Effector memory CD8-positive, alpha-beta T cell (primary cell): ENCODE measurements around the gene DDAH2.

Experiments used
- ATAC-seq: fragments of 150-1000 bp; cut with Tn5 transposase; replicated peaks from 2 replicates; pipeline ENCODE4 v1.10.0; 2021; ENCODE audit warnings: mild to moderate bottlenecking, moderate library complexity
- DNase-seq, 3 experiments: peaks; one replicate each; pipeline ENCODE4 v3.0.0; 2021
- H3K27ac Mint-ChIP-seq, 2 donors: one replicate each; pipeline ENCODE4 v1.8.0; 2022; ENCODE audit warnings: mild to moderate bottlenecking in 2 of 2, mixed read lengths in 2 of 2, moderate library complexity in 2 of 2
- H3K27me3 Mint-ChIP-seq, 2 donors: one replicate each; pipeline ENCODE4 v1.8.0; 2022; ENCODE audit warnings: mixed read lengths in 2 of 2
- H3K36me3 Mint-ChIP-seq: one replicate; pipeline ENCODE4 v1.8.0; 2022; ENCODE audit warnings: mild to moderate bottlenecking, moderate library complexity, mixed read lengths; ENCODE audit not compliant: insufficient read depth
- H3K4me1 Mint-ChIP-seq, 2 donors: one replicate each; pipeline ENCODE4 v1.8.0; 2022; ENCODE audit warnings: low read depth in 2 of 2, mixed read lengths in 2 of 2
- H3K4me3 Mint-ChIP-seq, 2 donors: one replicate each; pipeline ENCODE4 v1.8.0; 2022; ENCODE audit warnings: mild to moderate bottlenecking in 2 of 2, mixed read lengths in 2 of 2, moderate library complexity in 2 of 2
- H3K9me3 Mint-ChIP-seq, 2 donors: one replicate each; pipeline ENCODE4 v1.8.0; 2022; ENCODE audit warnings: mixed read lengths in 2 of 2

DDAH2 gene

DNA sequence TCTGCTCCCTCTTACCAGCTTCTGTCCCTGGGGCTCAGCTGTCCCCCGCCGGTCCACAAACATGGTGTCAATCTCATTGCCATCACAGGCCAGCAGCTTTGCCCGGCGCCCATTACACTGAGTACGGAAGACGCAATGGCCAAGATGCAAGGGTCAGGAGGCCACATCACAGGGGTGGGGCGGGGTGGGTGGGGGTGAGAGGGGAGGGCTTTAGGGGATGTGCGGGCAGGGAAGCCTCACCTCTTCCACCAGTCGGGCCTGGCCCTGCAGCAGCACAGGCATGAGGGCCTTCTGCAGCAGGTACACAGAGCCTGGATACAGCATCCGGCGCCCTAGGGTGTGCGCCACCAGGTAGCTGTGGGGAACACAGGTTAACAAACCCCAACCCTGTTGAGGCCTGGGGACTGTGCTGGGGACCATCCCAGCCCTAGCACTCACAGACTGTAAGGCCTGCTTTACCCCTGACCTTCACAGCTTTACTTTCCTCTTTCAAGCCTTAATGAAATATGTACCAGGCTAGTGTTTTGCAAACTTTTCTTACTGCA is 37.5 kb downstream of the DDAH2 start:
- H3K36me3 Mint-ChIP-seq = peaks cover 68% of the 10 kb centered on the region
- H3K9me3 Mint-ChIP-seq = no peaks in the 10 kb centered on the region

DNA sequence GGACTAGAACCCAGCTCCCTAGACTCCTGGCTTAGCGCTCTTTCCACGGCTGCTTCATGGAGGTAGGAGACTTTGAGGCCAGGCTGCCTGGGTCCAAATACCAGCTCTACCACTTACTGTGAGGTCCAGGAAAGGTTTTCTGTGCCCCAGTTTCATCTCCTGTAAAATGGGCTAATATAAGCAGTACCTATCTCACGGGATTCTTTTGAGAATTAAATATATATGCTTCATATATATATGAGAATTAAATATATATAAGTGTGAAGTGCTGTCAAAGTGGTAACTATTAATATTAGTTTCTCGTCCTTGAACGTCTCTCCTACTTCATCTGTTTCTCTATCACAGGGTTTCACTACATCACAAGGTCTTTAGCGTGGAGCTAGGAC is 38.0 kb downstream of the DDAH2 start:
- Mint-ChIP-seq H3K36me3 (peaks cover 63% of the 10 kb centered on the region), H3K4me1 (peaks cover 0 to 2% of the 10 kb centered on the region in 2 donors), H3K9me3 (no peaks in the 10 kb centered on the region), H3K27me3 (no peaks in the 10 kb centered on the region), H3K4me3 (no peak overlapping the region), H3K27ac (peak overlapping the region in 1 of 2 donors; percentile 85)
- no peak for ATAC-seq
- DNase-seq = no peak

More for the DNA sequence above, 37.5 kb downstream of the DDAH2 start:
- no peak for ATAC-seq
- Mint-ChIP-seq H3K27me3 (no peaks in the 10 kb centered on the region), H3K4me3 (no peak overlapping the region), H3K27ac (no peak overlapping the region), H3K4me1 (peaks cover 0 to 2% of the 10 kb centered on the region in 2 donors)
- DNase-seq = no peak

DNA sequence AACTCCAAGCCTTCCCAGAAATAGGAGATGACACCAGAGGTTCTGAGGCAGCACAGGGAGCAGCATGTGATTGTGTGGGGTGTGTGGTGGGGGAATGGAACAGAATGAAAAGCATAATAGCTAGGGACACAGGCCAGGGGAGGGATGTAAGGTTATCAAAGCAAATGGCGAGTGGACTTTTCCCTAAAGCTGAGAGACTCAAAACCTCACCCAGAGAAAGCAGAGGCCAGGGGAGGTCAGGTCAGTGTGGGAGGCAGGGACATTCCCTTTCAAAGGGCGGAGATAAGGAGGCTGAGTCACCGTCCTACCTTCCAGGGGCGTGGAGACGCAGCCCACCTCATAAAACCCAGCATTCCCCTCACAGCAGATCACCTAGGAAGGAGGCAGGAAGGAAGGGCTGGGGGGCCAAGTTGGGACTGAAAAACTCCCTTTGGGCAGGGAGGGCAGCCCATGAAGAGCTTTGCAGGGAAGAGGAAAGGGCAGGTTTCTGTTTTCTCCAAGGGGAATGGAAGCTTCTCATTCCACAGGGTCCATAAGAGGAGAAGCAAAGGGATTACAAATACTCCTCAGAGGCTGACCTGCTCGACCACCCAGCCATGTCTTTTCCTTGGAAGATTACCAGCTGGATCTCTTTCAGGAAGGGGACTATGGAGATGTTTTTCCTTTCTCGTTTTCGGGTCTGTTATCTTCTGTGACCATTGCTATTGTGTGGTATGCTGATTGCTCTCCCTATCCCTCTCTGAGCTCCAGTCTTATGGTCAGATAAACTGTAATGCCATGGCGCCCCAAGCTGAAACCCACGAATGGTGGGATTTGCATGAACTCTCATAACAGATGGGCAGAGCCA is 38.6 kb downstream of the DDAH2 start:
- peaks cover 58% of the 10 kb centered on the region for H3K36me3 Mint-ChIP-seq
- ATAC-seq = no peak
- peak overlapping the region in 1 of 2 donors; percentile 85 for H3K27ac Mint-ChIP-seq
- DNase-seq = no peak
- H3K27me3 Mint-ChIP-seq = no peaks in the 10 kb centered on the region
- peaks cover 0 to 2% of the 10 kb centered on the region in 2 donors for H3K4me1 Mint-ChIP-seq
- no peaks in the 10 kb centered on the region for H3K9me3 Mint-ChIP-seq
- H3K4me3 Mint-ChIP-seq = no peak overlapping the region

DNA sequence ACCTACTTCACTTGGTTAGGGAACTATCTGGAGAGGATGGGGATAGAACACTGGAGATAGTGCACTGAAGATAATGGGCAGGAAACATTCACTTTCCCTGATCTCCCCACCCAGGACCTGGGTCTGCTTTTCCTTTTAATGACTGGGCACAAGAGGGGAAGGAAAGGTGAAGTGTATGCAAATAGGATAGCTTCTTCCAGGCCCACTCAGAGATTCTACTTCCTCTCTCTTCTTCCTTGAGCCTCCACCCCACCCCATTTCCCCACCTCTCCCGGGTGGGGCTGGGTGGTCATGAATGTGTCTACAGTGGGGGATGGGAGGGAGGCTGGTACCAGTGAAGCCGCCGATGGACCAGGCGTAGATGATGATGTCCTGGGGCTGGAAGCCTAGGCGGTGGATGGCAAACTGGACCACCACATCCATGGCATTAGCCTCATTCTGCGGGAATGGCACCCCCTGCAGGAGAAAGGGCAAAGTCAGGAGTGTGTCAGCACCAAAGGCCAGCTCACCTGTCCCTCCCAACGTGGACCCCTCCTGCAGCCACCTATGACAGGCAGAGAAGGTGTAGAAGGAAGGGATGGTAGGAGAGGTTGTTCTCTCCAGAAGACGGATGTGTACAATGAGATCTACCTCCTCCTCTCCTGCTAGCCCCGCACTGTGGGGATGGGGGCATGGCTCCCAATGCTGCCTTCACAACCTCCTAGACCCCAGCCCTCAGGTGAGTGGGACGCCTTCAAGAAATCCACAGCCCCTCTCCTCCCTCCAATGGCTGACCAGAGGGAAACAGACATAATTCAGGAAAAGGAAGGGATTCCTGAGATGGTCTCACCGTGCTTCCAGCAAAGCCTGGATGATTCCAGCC is 39.6 kb downstream of the DDAH2 start:
- ATAC-seq (no peak), DNase-seq (no peak)
- H3K9me3 Mint-ChIP-seq = no peaks in the 10 kb centered on the region
- peak overlapping the region in 1 of 2 donors; percentile 85 for H3K27ac Mint-ChIP-seq
- no peak overlapping the region for H3K4me3 Mint-ChIP-seq
- no peaks in the 10 kb centered on the region for H3K27me3 Mint-ChIP-seq
- H3K36me3 Mint-ChIP-seq = peaks cover 58% of the 10 kb centered on the region
- peaks cover 0 to 2% of the 10 kb centered on the region in 2 donors for H3K4me1 Mint-ChIP-seq

DNA sequence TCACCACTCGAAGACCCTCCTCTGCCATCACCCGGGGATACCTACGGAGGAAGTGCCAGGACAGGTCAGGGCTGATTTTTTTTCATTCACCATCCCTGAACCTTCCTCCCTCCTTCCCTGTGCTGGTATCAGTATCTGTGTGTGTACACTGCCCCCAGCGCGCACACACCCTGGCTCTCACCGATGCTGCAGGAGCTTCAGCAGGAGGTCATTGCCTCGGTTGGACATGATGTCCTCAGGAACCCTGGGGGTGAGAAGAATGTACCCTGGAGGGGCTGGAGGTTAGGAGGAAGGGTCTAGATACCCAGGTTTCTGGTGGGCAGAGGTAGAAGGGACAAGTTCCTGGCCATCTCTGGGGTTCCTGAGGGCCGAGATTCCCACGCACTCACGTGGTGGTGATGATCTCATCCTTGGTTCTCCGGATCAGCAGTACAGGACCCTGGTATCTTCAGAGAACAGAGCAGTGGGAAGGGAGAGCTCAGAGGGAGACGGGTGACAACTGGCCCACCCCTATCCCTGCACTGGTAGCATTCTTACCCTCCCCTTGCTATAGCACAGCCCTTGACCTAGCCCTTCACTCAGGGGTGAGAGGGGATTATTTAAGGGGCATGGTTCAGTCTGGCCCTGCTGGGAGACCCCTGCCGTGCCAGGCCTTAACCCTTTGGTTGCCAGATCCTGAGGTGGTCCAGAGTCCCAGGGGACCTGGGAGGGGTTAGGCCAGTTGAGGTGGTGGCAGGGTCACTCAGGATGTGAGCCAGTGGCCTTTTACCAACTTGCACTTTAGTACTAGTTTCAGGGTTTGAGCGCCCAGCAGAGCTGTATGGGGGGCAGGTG is 41.0 kb downstream of the DDAH2 start:
- no peak for DNase-seq
- Mint-ChIP-seq H3K4me3 (no peak overlapping the region), H3K4me1 (peaks cover 0 to 2% of the 10 kb centered on the region in 2 donors), H3K27me3 (no peaks in the 10 kb centered on the region), H3K27ac (no peak overlapping the region), H3K9me3 (no peaks in the 10 kb centered on the region), H3K36me3 (peaks cover 49% of the 10 kb centered on the region)
- no peak for ATAC-seq

DNA sequence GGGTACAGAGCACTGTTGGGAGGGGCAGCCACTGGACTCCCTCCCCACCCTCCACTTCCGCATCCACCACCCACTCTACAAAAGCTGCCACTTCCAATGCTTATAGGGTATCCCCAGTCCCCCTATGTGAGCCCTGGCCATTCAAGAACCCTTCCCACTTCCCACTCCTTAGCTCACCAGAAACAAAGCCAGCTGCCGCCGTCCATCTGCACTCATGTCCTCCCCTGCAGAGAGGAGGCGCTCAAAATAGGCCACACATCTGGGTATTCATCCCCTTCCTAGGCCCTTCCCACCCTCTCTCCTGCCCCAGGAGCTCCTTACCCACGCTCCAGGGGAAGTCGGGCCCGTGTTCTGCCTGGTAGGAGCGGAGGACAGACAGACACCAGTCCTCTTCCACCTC is 41.8 kb downstream of the DDAH2 start:
- H3K4me1 Mint-ChIP-seq = peaks cover 0 to 2% of the 10 kb centered on the region in 2 donors
- H3K27me3 Mint-ChIP-seq = no peaks in the 10 kb centered on the region
- H3K36me3 Mint-ChIP-seq = peaks cover 48% of the 10 kb centered on the region
- no peak for DNase-seq
- H3K9me3 Mint-ChIP-seq = no peaks in the 10 kb centered on the region
- no peak for ATAC-seq
- H3K4me3 Mint-ChIP-seq = no peak overlapping the region
- H3K27ac Mint-ChIP-seq = peak overlapping the region; percentile 44 to 66

DNA sequence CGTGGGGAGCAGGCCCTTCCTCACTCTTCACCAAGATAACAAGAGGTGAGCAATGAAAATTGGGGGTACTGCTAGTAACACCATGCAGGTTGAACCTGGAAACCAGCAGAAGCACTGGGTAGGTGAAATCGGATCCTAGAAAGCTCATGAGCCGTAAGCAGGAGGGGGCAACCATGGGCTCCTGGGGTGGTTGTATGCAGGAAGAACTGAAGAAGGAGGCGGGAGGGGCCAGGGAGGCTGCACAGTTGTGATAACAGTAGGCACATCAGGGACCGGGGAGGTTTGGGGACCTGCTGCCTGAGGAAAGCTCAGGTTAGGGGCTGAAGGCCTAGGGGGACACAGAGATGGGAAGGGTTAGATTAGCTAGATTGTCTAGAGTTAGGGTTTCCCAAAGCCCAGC is 42.6 kb downstream of the DDAH2 start:
- ATAC-seq (no peak), DNase-seq (no peak)
- Mint-ChIP-seq H3K27me3 (no peaks in the 10 kb centered on the region), H3K27ac (peak overlapping the region; percentile 36 to 66), H3K36me3 (peaks cover 55% of the 10 kb centered on the region), H3K9me3 (no peaks in the 10 kb centered on the region), H3K4me1 (peaks cover 4 to 5% of the 10 kb centered on the region in 2 donors), H3K4me3 (no peak overlapping the region)

DNA sequence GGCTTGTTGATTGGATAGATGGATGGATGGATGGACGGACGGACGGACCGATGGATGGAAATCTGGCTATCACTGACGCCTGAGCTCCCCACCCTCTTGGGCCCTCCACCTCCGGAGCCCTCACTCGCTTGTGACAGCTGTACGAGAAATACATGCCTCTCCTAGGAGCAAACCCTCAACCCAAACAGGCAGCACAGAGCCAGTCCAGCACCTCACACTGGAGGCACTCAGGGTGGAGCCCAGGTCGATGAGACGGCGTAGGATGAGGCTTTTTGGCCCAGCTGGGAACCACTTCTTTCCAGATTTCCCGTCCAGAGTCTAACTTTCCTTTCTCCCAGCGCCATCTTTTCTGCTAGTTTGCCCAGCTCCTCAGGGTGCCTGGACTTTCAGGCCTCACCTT is 45.5 kb downstream of the DDAH2 start:
- no peak for ATAC-seq
- peaks cover 40% of the 10 kb centered on the region for H3K36me3 Mint-ChIP-seq
- DNase-seq = no peak
- no peaks in the 10 kb centered on the region for H3K27me3 Mint-ChIP-seq
- H3K4me1 Mint-ChIP-seq = peaks cover 17 to 19% of the 10 kb centered on the region in 2 donors
- no peaks in the 10 kb centered on the region for H3K9me3 Mint-ChIP-seq
- peak overlapping the region in 1 of 2 donors; percentile 51 for H3K27ac Mint-ChIP-seq
- no peak overlapping the region for H3K4me3 Mint-ChIP-seq

DNA sequence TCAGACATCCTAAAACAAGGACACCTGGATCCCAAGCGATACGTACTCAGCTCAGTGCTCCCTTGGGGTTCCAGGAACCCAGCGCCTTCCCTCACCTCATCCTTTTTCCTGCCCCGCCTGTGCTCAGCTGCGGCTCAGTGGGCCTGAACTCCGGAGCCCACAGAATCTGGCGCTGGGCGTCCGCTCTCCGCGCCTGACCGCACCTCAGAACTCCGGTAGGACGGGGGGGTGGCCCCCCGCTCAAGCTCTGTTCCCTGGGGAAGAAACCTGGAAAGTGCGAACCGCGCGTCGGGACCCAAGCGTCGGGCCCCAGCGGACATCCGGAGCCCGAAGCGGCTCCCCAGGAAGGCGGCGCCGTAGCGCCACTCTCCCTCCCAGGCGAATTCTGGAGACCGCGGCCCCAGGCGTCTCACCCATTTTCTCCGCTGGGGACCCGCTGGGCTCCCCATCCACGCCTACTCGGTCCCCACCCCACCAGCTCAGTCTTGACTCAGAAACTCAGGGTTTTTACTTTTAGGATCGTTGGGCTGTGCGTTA is 47.9 kb downstream of the DDAH2 start:
- no peaks in the 10 kb centered on the region for H3K9me3 Mint-ChIP-seq
- peaks cover 25% of the 10 kb centered on the region for H3K36me3 Mint-ChIP-seq
- DNase-seq (peak in 1 of 3 experiments; percentile 29), ATAC-seq (peak; percentile 67)
- H3K27me3 Mint-ChIP-seq = no peaks in the 10 kb centered on the region
- peak overlapping the region; percentile 86 to 89 for H3K4me3 Mint-ChIP-seq
- peaks cover 17 to 19% of the 10 kb centered on the region in 2 donors for H3K4me1 Mint-ChIP-seq
- peak overlapping the region; percentile 44 to 88 for H3K27ac Mint-ChIP-seq

DNA sequence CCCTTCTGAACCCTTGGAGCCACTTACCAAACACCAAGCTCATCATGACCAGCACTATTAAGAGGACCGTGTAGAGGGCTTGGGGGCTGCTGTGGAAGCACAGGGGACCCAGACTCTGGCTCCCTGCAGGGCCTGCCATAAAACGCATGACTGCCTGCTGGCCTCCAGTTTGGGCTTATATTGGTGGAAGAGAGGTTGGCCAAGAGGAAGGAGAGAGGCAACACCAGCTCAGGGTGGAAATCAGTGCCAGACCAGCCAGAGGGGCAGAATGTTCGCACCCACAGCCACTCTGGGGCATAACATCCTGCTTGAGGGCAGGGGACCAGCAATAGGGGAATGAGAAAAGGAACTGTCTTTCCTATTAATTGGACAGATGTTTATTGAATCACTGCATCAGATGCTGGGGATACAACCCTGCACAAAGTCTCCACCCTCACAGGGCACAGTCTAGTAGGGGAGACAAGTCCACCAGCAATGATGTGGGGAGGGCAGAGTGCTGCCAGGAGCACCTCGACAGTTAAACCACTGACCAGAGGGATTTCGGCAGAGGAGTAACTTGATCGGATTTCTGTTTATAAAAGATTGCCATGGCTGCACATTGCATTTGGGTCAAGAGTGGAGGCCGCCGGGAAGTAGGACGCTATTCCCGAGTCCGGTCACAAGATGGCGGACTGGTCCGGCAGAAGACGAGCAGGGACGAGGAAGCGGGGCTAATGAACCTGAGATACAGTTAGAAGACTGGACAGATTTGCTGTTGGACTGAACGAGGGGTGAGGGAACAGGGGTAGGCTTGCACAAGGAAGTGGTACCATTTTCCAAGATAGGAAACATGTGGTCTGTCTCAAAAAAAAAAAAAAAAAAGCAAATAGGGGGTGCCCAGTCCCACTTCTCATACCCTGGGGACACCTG is 48.6 kb downstream of the DDAH2 start, which contains the start of gene LY6G5C:
LY6G5C (minus strand) TSS at position 842 of the 909 bp plus-strand sequence; CDS start at position 148, 694 bp downstream.
- Mint-ChIP-seq H3K27me3 (no peaks in the 10 kb centered on the region), H3K9me3 (no peaks in the 10 kb centered on the region), H3K36me3 (peaks cover 24% of the 10 kb centered on the region), H3K27ac (peak within 1 kb of the TSS; percentile 44 to 88), H3K4me1 (peaks cover 17 to 19% of the 10 kb centered on the region in 2 donors), H3K4me3 (peak within 1 kb of the TSS; percentile 86 to 89)
- ATAC-seq (peak; percentile 68), DNase-seq (peak; percentile 40 to 50 (median 43))

DNA sequence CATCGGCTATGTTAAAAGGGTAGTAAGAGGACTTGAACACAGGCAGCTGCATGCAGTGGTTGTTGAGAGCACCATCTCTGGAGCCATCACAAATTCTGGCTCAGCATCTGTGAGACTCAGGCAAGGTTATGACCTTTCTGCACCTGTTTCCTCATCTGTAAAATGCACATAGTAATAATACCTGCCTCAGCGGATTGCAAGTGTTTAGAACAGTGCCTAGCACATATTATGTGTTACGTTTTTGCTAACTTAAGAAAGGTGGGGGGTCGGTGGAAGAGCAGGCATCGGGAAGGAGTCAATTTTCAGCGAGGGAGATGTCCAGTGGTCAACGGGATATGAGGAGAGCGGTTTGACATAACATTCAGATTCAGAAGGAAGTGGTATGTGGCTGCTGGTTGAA is 51.1 kb downstream of the DDAH2 start:
- Mint-ChIP-seq H3K27me3 (no peaks in the 10 kb centered on the region), H3K27ac (no peak overlapping the region), H3K36me3 (peaks cover 20% of the 10 kb centered on the region), H3K4me3 (no peak overlapping the region), H3K4me1 (peaks cover 17 to 19% of the 10 kb centered on the region in 2 donors), H3K9me3 (no peaks in the 10 kb centered on the region)
- no peak for ATAC-seq
- no peak for DNase-seq
